Measurements from ENCODE around the gene SAPCD2. TPM values are rescaled to one million over a fixed set of nuclear protein-coding genes. Genes with fewer than 3 reads are reported as not detected.

Gene SAPCD2
- total and polyA plus RNA-seq, 9 of the 15 experiments (the other 6 are each of a cell fraction or from before 2014, with no cell fraction given) = 3.4 to 91.8 (median 18.8) TPM

DNA sequence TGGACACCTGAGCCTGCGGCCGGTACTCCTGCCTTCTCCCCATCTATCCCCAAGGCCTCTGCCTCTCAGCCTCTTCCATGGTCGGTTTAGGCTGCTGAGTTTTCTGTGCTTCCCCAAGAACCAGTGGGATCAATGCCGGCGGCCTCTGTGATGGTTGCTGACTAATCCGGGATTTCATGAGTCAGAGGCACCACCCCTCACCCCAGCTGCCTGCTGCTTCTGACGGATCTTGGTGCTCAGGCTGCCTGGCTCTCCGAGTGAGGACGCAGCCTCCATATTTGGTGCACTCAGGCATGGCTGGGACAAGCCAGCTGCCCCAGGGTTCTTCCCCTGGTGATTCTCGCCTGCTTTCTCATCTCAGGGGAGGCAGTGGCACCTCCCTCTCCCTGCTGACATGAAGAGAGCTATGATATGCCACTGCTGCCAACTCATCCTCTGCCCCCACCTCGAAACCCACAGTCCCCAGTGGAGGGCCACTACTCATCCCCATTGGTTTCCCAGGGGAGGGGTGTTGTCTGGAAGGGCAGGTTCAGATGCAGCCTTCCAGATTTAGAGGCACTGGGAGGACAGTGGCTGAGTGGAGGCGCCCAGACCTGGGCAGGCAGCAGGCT is 13.1 kb upstream of the SAPCD2 start (continued):
- TF ChIP-seq, protein P1, sequence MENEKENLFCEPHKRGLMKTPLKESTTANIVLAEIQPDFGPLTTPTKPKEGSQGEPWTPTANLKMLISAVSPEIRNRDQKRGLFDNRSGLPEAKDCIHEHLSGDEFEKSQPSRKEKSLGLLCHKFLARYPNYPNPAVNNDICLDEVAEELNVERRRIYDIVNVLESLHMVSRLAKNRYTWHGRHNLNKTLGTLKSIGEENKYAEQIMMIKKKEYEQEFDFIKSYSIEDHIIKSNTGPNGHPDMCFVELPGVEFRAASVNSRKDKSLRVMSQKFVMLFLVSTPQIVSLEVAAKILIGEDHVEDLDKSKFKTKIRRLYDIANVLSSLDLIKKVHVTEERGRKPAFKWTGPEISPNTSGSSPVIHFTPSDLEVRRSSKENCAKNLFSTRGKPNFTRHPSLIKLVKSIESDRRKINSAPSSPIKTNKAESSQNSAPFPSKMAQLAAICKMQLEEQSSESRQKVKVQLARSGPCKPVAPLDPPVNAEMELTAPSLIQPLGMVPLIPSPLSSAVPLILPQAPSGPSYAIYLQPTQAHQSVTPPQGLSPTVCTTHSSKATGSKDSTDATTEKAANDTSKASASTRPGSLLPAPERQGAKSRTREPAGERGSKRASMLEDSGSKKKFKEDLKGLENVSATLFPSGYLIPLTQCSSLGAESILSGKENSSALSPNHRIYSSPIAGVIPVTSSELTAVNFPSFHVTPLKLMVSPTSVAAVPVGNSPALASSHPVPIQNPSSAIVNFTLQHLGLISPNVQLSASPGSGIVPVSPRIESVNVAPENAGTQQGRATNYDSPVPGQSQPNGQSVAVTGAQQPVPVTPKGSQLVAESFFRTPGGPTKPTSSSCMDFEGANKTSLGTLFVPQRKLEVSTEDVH (IDR thresholded peaks at IDR 0.05; ENCODE audit: low read depth, partially characterized antibody) = no peak
- TF ChIP-seq ZKSCAN8 (CRISPR knock-in tag; IDR thresholded peaks at IDR 0.05) = no peak
- no peak for TF ChIP-seq SMARCC2 (IDR thresholded peaks at IDR 0.05; ENCODE audit: low read depth)
- no peak for TF ChIP-seq ZFPM2 (CRISPR knock-in tag; IDR thresholded peaks at IDR 0.05)
- no peak for TF ChIP-seq SIX5 (IDR thresholded peaks at IDR 0.05; ENCODE audit: borderline replicate concordance in 1 of 2, insufficient read depth in 1 of 2, low read depth in 1 of 2, low read length in 2 of 2)
- TF ChIP-seq ATF3 (IDR thresholded peaks at IDR 0.05) = peak; percentile 82
- no peak for TF ChIP-seq ATF3 (CRISPR knock-in tag; conservative IDR thresholded peaks at IDR 0.05)
- TF ChIP-seq ZNF436 (CRISPR knock-in tag; IDR thresholded peaks at IDR 0.05) = no peak
- no peak for TF ChIP-seq TAF9B (IDR thresholded peaks at IDR 0.05; ENCODE audit: partially characterized antibody)
- no peak for TF ChIP-seq LARP7 (IDR thresholded peaks at IDR 0.05)
- no peak for TF ChIP-seq ZNF263 (CRISPR knock-in tag; IDR thresholded peaks at IDR 0.05; ENCODE audit: borderline replicate concordance)
- TF ChIP-seq ZNF316 (IDR thresholded peaks at IDR 0.05) = peak; percentile 63
- 0 out of 2 replicates have a peak, but pooled peaks have one; percentile 32 for TF ChIP-seq ARID4B (CRISPR knock-in tag; IDR thresholded peaks at IDR 0.05)

Measured in K562 (cell line).